Measurements from ENCODE around the gene SHB. TPM values are rescaled to one million over a fixed set of nuclear protein-coding genes. Genes with fewer than 3 reads are reported as not detected.

Gene SHB
- polyA plus RNA-seq, 4 donors: 8.9 to 22.2 (median 14.0) TPM

GRCh38 chr9:37992924-37993349 lies 76.1 kb downstream of the SHB start:
- Histone ChIP-seq H3K27me3 (ENCODE audit: control insufficient read depth in 3 of 3, insufficient read depth in 3 of 3, low read length in 3 of 3) (no peaks in the 10 kb centered on the region), H3K27ac (ENCODE audit: low read depth in 1 of 3, low read length in 2 of 3) (no peak overlapping the region), H3K4me3 (ENCODE audit: low read depth in 1 of 3, low read length in 3 of 3) (no peak overlapping the region), H3K4me1 (ENCODE audit: control insufficient read depth in 3 of 3, insufficient read depth in 2 of 3, low read depth in 1 of 3, low read length in 2 of 3) (peaks cover 3 to 11% (median 10%) of the 10 kb centered on the region in 3 donors), H3K36me3 (ENCODE audit: control insufficient read depth in 3 of 3, insufficient read depth in 2 of 3, low read depth in 1 of 3, low read length in 3 of 3) (peaks cover 0 to 49% (median 1%) of the 10 kb centered on the region in 3 donors), H3K9me3 (ENCODE audit: control insufficient read depth in 2 of 2, insufficient read depth in 1 of 2, low read depth in 1 of 2, low read length in 1 of 2) (no peaks in the 10 kb centered on the region)
- no peak for DNase-seq
- FAIRE-seq: no peak
- WGBS, 3 donors: 66 to 81% (median 72%) methylated on average over 8 of the region's 8 CpGs

GRCh38 chr9:37990404-37991015 lies 78.5 kb downstream of the SHB start:
- no peak for FAIRE-seq
- WGBS, 3 donors: 64 to 82% (median 73%) methylated on average over 5 of the region's 5 CpGs
- Histone ChIP-seq H3K27me3 (ENCODE audit: control insufficient read depth in 3 of 3, insufficient read depth in 3 of 3, low read length in 3 of 3) (no peaks in the 10 kb centered on the region), H3K36me3 (ENCODE audit: control insufficient read depth in 3 of 3, insufficient read depth in 2 of 3, low read depth in 1 of 3, low read length in 3 of 3) (peaks cover 0 to 49% (median 1%) of the 10 kb centered on the region in 3 donors), H3K9me3 (ENCODE audit: control insufficient read depth in 2 of 2, insufficient read depth in 1 of 2, low read depth in 1 of 2, low read length in 1 of 2) (no peaks in the 10 kb centered on the region), H3K4me1 (ENCODE audit: control insufficient read depth in 3 of 3, insufficient read depth in 2 of 3, low read depth in 1 of 3, low read length in 2 of 3) (peaks cover 3 to 12% (median 11%) of the 10 kb centered on the region in 3 donors), H3K27ac (ENCODE audit: low read depth in 1 of 3, low read length in 2 of 3) (peak overlapping the region in 1 of 3 donors; percentile 1), H3K4me3 (ENCODE audit: low read depth in 1 of 3, low read length in 3 of 3) (no peak overlapping the region)
- no peak for DNase-seq

DNA sequence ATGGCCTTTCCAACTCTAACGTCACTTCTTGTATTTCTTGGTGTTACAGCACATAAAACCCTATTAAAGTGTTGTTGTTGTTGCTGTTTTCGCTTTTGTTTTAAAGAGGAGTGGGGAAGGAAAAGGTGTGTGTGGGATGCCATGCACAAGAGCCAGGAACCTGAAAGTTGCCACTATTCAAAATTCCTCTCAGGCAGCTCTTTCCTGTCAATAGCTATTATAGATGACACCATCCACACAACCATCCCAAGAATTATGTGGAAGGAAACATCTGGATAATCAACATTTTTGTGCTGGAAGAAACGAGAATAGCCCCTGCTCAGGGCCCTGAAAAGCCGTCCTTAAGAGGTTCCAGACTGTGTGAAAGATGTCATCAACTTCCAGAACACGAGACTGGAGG lies 79.3 kb downstream of the SHB start:
- peak overlapping the region in 2 of 3 donors; percentile 1 to 14 for H3K27ac ChIP-seq (ENCODE audit: low read depth in 1 of 3, low read length in 2 of 3)

GRCh38 chr9:37988602-37989001 lies 80.4 kb downstream of the SHB start:
- 62 to 81% (median 70%) methylated on average over 2 of the region's 2 CpGs for WGBS, 3 donors
- Histone ChIP-seq H3K4me3 (ENCODE audit: low read depth in 1 of 3, low read length in 3 of 3) (no peak overlapping the region), H3K9me3 (ENCODE audit: control insufficient read depth in 2 of 2, insufficient read depth in 1 of 2, low read depth in 1 of 2, low read length in 1 of 2) (no peaks in the 10 kb centered on the region), H3K27ac (ENCODE audit: low read depth in 1 of 3, low read length in 2 of 3) (no peak overlapping the region), H3K36me3 (ENCODE audit: control insufficient read depth in 3 of 3, insufficient read depth in 2 of 3, low read depth in 1 of 3, low read length in 3 of 3) (peaks cover 0 to 66% (median 1%) of the 10 kb centered on the region in 3 donors), H3K27me3 (ENCODE audit: control insufficient read depth in 3 of 3, insufficient read depth in 3 of 3, low read length in 3 of 3) (no peaks in the 10 kb centered on the region), H3K4me1 (ENCODE audit: control insufficient read depth in 3 of 3, insufficient read depth in 2 of 3, low read depth in 1 of 3, low read length in 2 of 3) (peaks cover 0 to 19% (median 3%) of the 10 kb centered on the region in 3 donors)
- no peak for FAIRE-seq
- no peak for DNase-seq

More for the DNA sequence above, 79.3 kb downstream of the SHB start:
- Histone ChIP-seq H3K27me3 (ENCODE audit: control insufficient read depth in 3 of 3, insufficient read depth in 3 of 3, low read length in 3 of 3) (no peaks in the 10 kb centered on the region), H3K9me3 (ENCODE audit: control insufficient read depth in 2 of 2, insufficient read depth in 1 of 2, low read depth in 1 of 2, low read length in 1 of 2) (no peaks in the 10 kb centered on the region), H3K4me1 (ENCODE audit: control insufficient read depth in 3 of 3, insufficient read depth in 2 of 3, low read depth in 1 of 3, low read length in 2 of 3) (peaks cover 3 to 19% (median 11%) of the 10 kb centered on the region in 3 donors), H3K36me3 (ENCODE audit: control insufficient read depth in 3 of 3, insufficient read depth in 2 of 3, low read depth in 1 of 3, low read length in 3 of 3) (peaks cover 0 to 55% (median 1%) of the 10 kb centered on the region in 3 donors), H3K4me3 (ENCODE audit: low read depth in 1 of 3, low read length in 3 of 3) (no peak overlapping the region)
- FAIRE-seq: no peak
- 77 to 89% (median 80%) methylated on average over 5 of the region's 5 CpGs for WGBS, 3 donors
- DNase-seq: no peak

DNA sequence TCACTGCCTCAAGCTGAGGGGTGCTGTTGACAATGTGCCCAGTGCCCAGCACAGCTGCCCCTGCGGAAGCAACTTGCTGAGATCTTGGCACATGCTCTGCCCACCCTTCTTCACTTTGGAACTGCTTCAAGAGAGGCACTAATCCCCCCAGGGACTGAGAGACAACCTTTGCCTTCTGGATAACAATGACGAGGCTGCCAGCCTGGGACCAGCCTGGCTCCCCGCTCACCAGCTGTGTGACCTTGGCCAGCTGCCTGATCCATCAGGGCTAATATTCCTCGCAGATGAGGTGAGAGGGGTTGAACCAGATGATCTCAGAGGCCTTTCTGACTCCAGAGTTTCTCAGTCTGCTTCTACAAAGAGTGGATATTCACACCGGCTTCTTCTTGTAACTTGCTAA lies 81.0 kb downstream of the SHB start:
- WGBS, 3 donors: 22 to 70% (median 36%) methylated on average over 5 of the region's 5 CpGs

DNA sequence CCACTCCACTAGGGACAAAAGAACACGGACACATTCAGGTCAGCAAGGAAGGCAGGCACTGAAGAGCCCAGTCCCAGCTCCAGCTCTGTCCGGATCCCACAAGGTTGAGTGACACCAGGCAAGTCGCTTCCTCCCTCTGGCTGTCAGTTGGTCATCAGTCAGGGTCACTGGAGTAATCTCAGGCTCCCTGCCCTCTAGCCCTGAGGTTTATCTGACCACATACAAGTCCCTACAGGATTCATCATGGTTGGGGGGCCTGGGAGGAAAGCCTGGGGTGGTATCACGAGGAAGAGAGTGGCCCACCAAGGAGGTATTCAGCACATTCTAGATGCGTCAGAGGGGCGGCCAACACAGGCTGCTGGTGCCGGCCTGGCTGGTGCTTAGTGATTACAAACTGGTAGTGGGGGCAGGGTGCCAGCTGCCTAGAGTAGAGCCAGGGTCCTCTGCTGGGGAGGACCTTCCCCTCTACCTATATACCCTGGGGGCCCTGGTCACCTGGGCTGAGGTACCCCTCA lies 81.5 kb downstream of the SHB start:
- Histone ChIP-seq H3K36me3 (ENCODE audit: control insufficient read depth in 3 of 3, insufficient read depth in 2 of 3, low read depth in 1 of 3, low read length in 3 of 3) (peaks cover 0 to 68% (median 1%) of the 10 kb centered on the region in 3 donors), H3K27me3 (ENCODE audit: control insufficient read depth in 3 of 3, insufficient read depth in 3 of 3, low read length in 3 of 3) (no peaks in the 10 kb centered on the region), H3K4me3 (ENCODE audit: low read depth in 1 of 3, low read length in 3 of 3) (no peak overlapping the region), H3K27ac (ENCODE audit: low read depth in 1 of 3, low read length in 2 of 3) (no peak overlapping the region), H3K9me3 (ENCODE audit: control insufficient read depth in 2 of 2, insufficient read depth in 1 of 2, low read depth in 1 of 2, low read length in 1 of 2) (no peaks in the 10 kb centered on the region), H3K4me1 (ENCODE audit: control insufficient read depth in 3 of 3, insufficient read depth in 2 of 3, low read depth in 1 of 3, low read length in 2 of 3) (peaks cover 0 to 19% (median 2%) of the 10 kb centered on the region in 3 donors)
- 61 to 84% (median 69%) methylated on average over 7 of the region's 7 CpGs for WGBS, 3 donors
- no peak for FAIRE-seq
- no peak for DNase-seq

More for the DNA sequence above, 81.0 kb downstream of the SHB start:
- Histone ChIP-seq H3K9me3 (ENCODE audit: control insufficient read depth in 2 of 2, insufficient read depth in 1 of 2, low read depth in 1 of 2, low read length in 1 of 2) (no peaks in the 10 kb centered on the region), H3K4me1 (ENCODE audit: control insufficient read depth in 3 of 3, insufficient read depth in 2 of 3, low read depth in 1 of 3, low read length in 2 of 3) (peaks cover 0 to 19% (median 2%) of the 10 kb centered on the region in 3 donors), H3K4me3 (ENCODE audit: low read depth in 1 of 3, low read length in 3 of 3) (no peak overlapping the region), H3K36me3 (ENCODE audit: control insufficient read depth in 3 of 3, insufficient read depth in 2 of 3, low read depth in 1 of 3, low read length in 3 of 3) (peaks cover 0 to 70% (median 1%) of the 10 kb centered on the region in 3 donors), H3K27ac (ENCODE audit: low read depth in 1 of 3, low read length in 2 of 3) (no peak overlapping the region), H3K27me3 (ENCODE audit: control insufficient read depth in 3 of 3, insufficient read depth in 3 of 3, low read length in 3 of 3) (no peaks in the 10 kb centered on the region)
- FAIRE-seq (no peak), DNase-seq (peak in 1 of 2 donors; percentile 49)

GRCh38 chr9:37986771-37987258 lies 82.2 kb downstream of the SHB start:
- Histone ChIP-seq H3K4me1 (ENCODE audit: control insufficient read depth in 3 of 3, insufficient read depth in 2 of 3, low read depth in 1 of 3, low read length in 2 of 3) (peaks cover 0 to 19% (median 2%) of the 10 kb centered on the region in 3 donors), H3K36me3 (ENCODE audit: control insufficient read depth in 3 of 3, insufficient read depth in 2 of 3, low read depth in 1 of 3, low read length in 3 of 3) (peaks cover 0 to 70% (median 1%) of the 10 kb centered on the region in 3 donors), H3K27me3 (ENCODE audit: control insufficient read depth in 3 of 3, insufficient read depth in 3 of 3, low read length in 3 of 3) (no peaks in the 10 kb centered on the region), H3K9me3 (ENCODE audit: control insufficient read depth in 2 of 2, insufficient read depth in 1 of 2, low read depth in 1 of 2, low read length in 1 of 2) (no peaks in the 10 kb centered on the region), H3K4me3 (ENCODE audit: low read depth in 1 of 3, low read length in 3 of 3) (no peak overlapping the region), H3K27ac (ENCODE audit: low read depth in 1 of 3, low read length in 2 of 3) (no peak overlapping the region)
- 93 to 95% (median 93%) methylated on average over 15 of the region's 15 CpGs for WGBS, 3 donors
- FAIRE-seq (no peak), DNase-seq (no peak)

- Histone ChIP-seq H3K27ac (ENCODE audit: low read depth in 1 of 3, low read length in 2 of 3) (no peak overlapping the region), H3K36me3 (ENCODE audit: control insufficient read depth in 3 of 3, insufficient read depth in 2 of 3, low read depth in 1 of 3, low read length in 3 of 3) (peaks cover 0 to 66% (median 1%) of the 10 kb centered on the region in 3 donors), H3K4me1 (ENCODE audit: control insufficient read depth in 3 of 3, insufficient read depth in 2 of 3, low read depth in 1 of 3, low read length in 2 of 3) (peaks cover 0 to 19% (median 2%) of the 10 kb centered on the region in 3 donors), H3K9me3 (ENCODE audit: control insufficient read depth in 2 of 2, insufficient read depth in 1 of 2, low read depth in 1 of 2, low read length in 1 of 2) (no peaks in the 10 kb centered on the region), H3K4me3 (ENCODE audit: low read depth in 1 of 3, low read length in 3 of 3) (no peak overlapping the region), H3K27me3 (ENCODE audit: control insufficient read depth in 3 of 3, insufficient read depth in 3 of 3, low read length in 3 of 3) (no peaks in the 10 kb centered on the region)
- DNase-seq: no peak
- 68 to 86% (median 79%) methylated on average over 4 of the region's 4 CpGs for WGBS, 3 donors
- FAIRE-seq: no peak
Observed at GRCh38 chr9:37986001-37986400, 83.0 kb downstream of the SHB start.
